ENCODE results near the gene LZTS2. TPM values are rescaled to one million over a fixed set of nuclear protein-coding genes. Genes with fewer than 3 reads are reported as not detected.

LZTS2 gene
- total and polyA plus RNA-seq, 2 of the 4 experiments (the other 2 are of a cell fraction): 19.2 to 101 TPM

GRCh38 chr10:101002456-101002855 lies 2.8 kb downstream of the LZTS2 start:
- Histone ChIP-seq H3K4me3 (ENCODE audit: insufficient read depth, low read depth, low read length) (no peak overlapping the region), H2AK5ac (ENCODE audit: low read depth, low read length) (peak overlapping the region; percentile 56; the same call in 1 of the 2 replicates), H4K20me1 (ENCODE audit: insufficient read depth, low read length) (peaks cover 64% of the 10 kb centered on the region), H3K79me1 (ENCODE audit: low read depth in 1 of 2, low read length in 2 of 2) (peaks cover 22 to 73% of the 10 kb centered on the region in 2 experiments), H3K4me1 (ENCODE audit: control insufficient read depth, insufficient read depth, low read length) (peaks cover 33% of the 10 kb centered on the region), H2AK9ac (replicated peaks; ENCODE audit: low read depth, low read length, poor library complexity) (peak overlapping the region; percentile 21), H3K36me3 (ENCODE audit: control insufficient read depth, insufficient read depth, low read length) (peaks cover 47% of the 10 kb centered on the region), H3K4ac (ENCODE audit: low read depth, low read length) (peak overlapping the region; percentile 24), H3K23ac (ENCODE audit: low read depth, low read length) (peak overlapping the region; percentile 15; the same call in 1 of the 2 replicates), H2BK20ac (ENCODE audit: low read depth, low read length) (no peak overlapping the region), H3K4me2 (ENCODE audit: low read depth, low read length) (peak overlapping the region; percentile 92; the same call in 1 of the 2 replicates), H3K27me3 (ENCODE audit: control insufficient read depth, insufficient read depth, low read length) (no peaks in the 10 kb centered on the region), H4K5ac (ENCODE audit: low read depth, low read length) (no peak overlapping the region), H2BK120ac (ENCODE audit: low read depth, low read length) (no peak overlapping the region), H2BK15ac (ENCODE audit: low read depth, low read length) (no peak overlapping the region), H4K91ac (ENCODE audit: insufficient read depth, low read depth, low read length) (no peak overlapping the region), H3K9me1 (ENCODE audit: insufficient read depth, low read length) (peaks cover 4% of the 10 kb centered on the region; the same call in 1 of the 2 replicates), H2BK5ac (ENCODE audit: low read depth, low read length, poor library complexity, severe bottlenecking) (peak overlapping the region; percentile 57), H3K9me3 (ENCODE audit: control insufficient read depth, insufficient read depth, low read length) (no peaks in the 10 kb centered on the region), H3K18ac (ENCODE audit: low read depth, low read length) (no peak overlapping the region), H3K9ac (ENCODE audit: low read depth, low read length) (peak overlapping the region; percentile 76), H3K27ac (ENCODE audit: insufficient read depth, low read length) (peak overlapping the region; percentile 91), H4K8ac (ENCODE audit: low read depth in 2 of 2, low read length in 2 of 2) (no peak overlapping the region), H3K14ac (replicated peaks; ENCODE audit: low read depth, low read length) (0 out of 2 replicates have a peak overlapping the region, but pooled peaks have one; percentile 14), H2AFZ (replicated peaks; ENCODE audit: low read length, poor library complexity) (no peak overlapping the region), H3K56ac (ENCODE audit: extremely low read depth, insufficient read depth, low read length) (no peak overlapping the region)
- in situ Hi-C loops (cut with MboI; ENCODE audit: low sequenced_read_pairs): no loop called here
- ATAC-seq (ENCODE audit: low read depth): no peak
- TF ChIP-seq NFE2L2 (IDR thresholded peaks at IDR 0.05; ENCODE audit: low read depth, low read length) (no peak), RFX5 (IDR thresholded peaks at IDR 0.05; ENCODE audit: low read depth, low read length) (no peak), CTCF (conservative IDR thresholded peaks at IDR 0.05; ENCODE audit: low read depth, low read length) (no peak), CEBPB (IDR thresholded peaks at IDR 0.05; ENCODE audit: low read depth, low read length) (no peak), RCOR1 (IDR thresholded peaks at IDR 0.05; ENCODE audit: insufficient replicate concordance, low read length) (no peak), USF2 (IDR thresholded peaks at IDR 0.05; ENCODE audit: low read depth, low read length) (no peak), SMC3 (IDR thresholded peaks at IDR 0.05; ENCODE audit: low read depth, low read length) (no peak), MAZ (IDR thresholded peaks at IDR 0.05; ENCODE audit: borderline replicate concordance, low read depth, low read length) (no peak), BHLHE40 (IDR thresholded peaks at IDR 0.05; ENCODE audit: low read depth, low read length) (no peak), MXI1 (IDR thresholded peaks at IDR 0.05; ENCODE audit: borderline replicate concordance, low read depth, low read length) (no peak), ELK1 (IDR thresholded peaks at IDR 0.05; ENCODE audit: borderline replicate concordance, low read depth, low read length) (no peak), CHD1 (IDR thresholded peaks at IDR 0.05; ENCODE audit: low read depth, low read length) (no peak), RAD21 (IDR thresholded peaks at IDR 0.05; ENCODE audit: low read length) (no peak), FOS (IDR thresholded peaks at IDR 0.05; ENCODE audit: low read depth, low read length) (no peak), MAFK (IDR thresholded peaks at IDR 0.05; ENCODE audit: low read depth, low read length) (no peak), POLR2A (IDR thresholded peaks at IDR 0.05; ENCODE audit: low read depth, low read length) (no peak)
- dilution Hi-C loops (cut with HindIII; ENCODE audit: low sequenced_read_pairs, unreplicated experiment): no loop called here
- no TSS peak for BruUV-seq (replicated peaks)
- DNase-seq: no peak
- ChIA-PET POLR2A (ENCODE audit: unreplicated experiment) (interaction anchor here (0.5 kb wide), 1 partner anchor 507 kb away, joined by 9 read pairs; no protein-coding TSS in a partner anchor), CTCF (interaction anchor here (1.5 to 3.2 kb wide), 2 partner anchors 9 to 12 kb away, joined by 4 to 10 read pairs; no protein-coding TSS in a partner anchor)
- WGBS, 2 experiments (ENCODE audit: extremely low coverage in 2 of 2, insufficient read length in 1 of 2): 91% methylated on average over 5 of the region's 11 CpGs; no CpG with 5 or more reads in 1 of the 2 experiments
- intact Hi-C loops (cut with micrococcal nuclease): no loop called here

Data from IMR-90 (cell line).